GM10248 (cell line): ENCODE results near the gene ZNF552.
A peak's percentile ranks its signal among the peaks of the same experiment; 100 is the strongest.
"Not testable (repeated sequence)": the region's sequence is repeated elsewhere in the genome, so short reads cannot be mapped to it uniquely, and the experiment has no call there.

Experiments used
- CTCF ChIA-PET: fragments of 300-600 bp; sonication (Branson Sonifier 250); formaldehyde crosslinking; extraction: SDS; loops from one replicate; lab custom pipeline; 2021; ENCODE audit warnings: antibody characterized with exemption; lab: Yijun Ruan, JAX
- POLR2A ChIA-PET: fragments of 350-650 bp; sonication (Branson Sonifier 250); formaldehyde crosslinking; extraction: SDS; loops from one replicate; lab custom pipeline; 2020; ENCODE audit warnings: antibody characterized with exemption; lab: Yijun Ruan, JAX
- DNase-seq: peaks from one replicate; pipeline ENCODE4 v3.0.0; 2012; ENCODE audit errors: extremely low spot score
- TF ChIP-seq, protein P1 (sequence below): IDR thresholded peaks from 2 replicates; pipeline ENCODE4 v1.5.1; 2012; ENCODE audit warnings: mild to moderate bottlenecking, low read depth; ENCODE audit errors: extremely low read depth, missing control alignments, control extremely low read depth

The ZNF552 gene

GRCh38 chr19:57814505-57815246, at the start of gene ZNF552:
ZNF552 (minus strand) TSS chr19:57814913; CDS start chr19:57814743, 170 bp downstream.
- POLR2A ChIA-PET: interaction anchor here (1.0 kb wide), 2 partner anchors 14 to 548 kb away, joined by 3 to 5 read pairs; partner anchors contain the start of gene ZNF497
- CTCF ChIA-PET: interaction anchor here (1.1 to 2.2 kb wide), 4 partner anchors 9 to 46 kb away, joined by 3 to 5 read pairs (median 3); partner anchors contain the start of gene ZNF587B
- TF ChIP-seq, protein P1, sequence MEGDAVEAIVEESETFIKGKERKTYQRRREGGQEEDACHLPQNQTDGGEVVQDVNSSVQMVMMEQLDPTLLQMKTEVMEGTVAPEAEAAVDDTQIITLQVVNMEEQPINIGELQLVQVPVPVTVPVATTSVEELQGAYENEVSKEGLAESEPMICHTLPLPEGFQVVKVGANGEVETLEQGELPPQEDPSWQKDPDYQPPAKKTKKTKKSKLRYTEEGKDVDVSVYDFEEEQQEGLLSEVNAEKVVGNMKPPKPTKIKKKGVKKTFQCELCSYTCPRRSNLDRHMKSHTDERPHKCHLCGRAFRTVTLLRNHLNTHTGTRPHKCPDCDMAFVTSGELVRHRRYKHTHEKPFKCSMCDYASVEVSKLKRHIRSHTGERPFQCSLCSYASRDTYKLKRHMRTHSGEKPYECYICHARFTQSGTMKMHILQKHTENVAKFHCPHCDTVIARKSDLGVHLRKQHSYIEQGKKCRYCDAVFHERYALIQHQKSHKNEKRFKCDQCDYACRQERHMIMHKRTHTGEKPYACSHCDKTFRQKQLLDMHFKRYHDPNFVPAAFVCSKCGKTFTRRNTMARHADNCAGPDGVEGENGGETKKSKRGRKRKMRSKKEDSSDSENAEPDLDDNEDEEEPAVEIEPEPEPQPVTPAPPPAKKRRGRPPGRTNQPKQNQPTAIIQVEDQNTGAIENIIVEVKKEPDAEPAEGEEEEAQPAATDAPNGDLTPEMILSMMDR: no peak
- peak; percentile 84 for DNase-seq

DNA sequence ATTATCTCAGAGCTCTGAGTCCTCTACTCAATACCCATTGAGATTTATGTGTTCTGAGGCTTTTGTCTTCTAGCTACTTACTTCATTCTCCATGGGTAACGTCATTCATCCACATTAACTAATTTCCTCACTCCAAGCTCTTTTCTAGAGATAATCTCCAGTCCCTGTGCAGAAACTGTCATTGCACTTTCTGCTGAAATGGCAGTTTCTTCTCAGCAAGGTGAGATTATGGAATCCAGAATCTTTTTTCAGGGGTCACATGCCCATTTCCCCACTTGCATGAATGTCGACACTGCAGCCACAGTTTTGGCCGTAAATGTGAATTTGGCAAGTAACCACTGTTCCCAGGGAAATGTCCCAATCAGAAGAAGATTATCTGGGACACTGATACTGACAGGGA, 47.6 kb upstream of the ZNF552 start:
- CTCF ChIA-PET: interaction anchor here (0.8 to 1.4 kb wide), 3 partner anchors 9 to 658 kb away, joined by 3 to 4 read pairs (median 3); partner anchors contain the start of gene ZBTB45
- POLR2A ChIA-PET: not testable (repeated sequence)

DNA sequence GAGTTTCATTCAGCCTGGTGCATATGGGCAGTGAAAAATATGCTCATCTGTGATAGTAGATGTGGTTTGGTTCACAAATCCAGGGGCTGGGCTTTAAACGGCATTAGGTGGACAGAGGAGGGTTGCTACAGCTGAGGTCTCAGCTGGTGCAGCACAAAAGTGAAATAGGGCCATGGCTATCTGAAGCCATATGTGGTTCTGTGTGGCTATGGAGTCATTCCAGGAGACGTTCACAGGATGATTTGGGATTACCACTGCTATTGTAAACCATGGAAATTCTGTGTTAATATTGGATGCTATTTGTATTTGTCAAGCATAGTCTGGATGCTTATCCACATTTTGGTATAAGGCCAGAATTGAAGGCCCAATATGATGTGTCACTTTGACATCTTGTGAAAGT, 39.4 kb upstream of the ZNF552 start:
- CTCF ChIA-PET, POLR2A ChIA-PET, DNase-seq: not testable (repeated sequence)

More for the DNA sequence above, 47.6 kb upstream of the ZNF552 start:
- not testable (repeated sequence) for DNase-seq

DNA sequence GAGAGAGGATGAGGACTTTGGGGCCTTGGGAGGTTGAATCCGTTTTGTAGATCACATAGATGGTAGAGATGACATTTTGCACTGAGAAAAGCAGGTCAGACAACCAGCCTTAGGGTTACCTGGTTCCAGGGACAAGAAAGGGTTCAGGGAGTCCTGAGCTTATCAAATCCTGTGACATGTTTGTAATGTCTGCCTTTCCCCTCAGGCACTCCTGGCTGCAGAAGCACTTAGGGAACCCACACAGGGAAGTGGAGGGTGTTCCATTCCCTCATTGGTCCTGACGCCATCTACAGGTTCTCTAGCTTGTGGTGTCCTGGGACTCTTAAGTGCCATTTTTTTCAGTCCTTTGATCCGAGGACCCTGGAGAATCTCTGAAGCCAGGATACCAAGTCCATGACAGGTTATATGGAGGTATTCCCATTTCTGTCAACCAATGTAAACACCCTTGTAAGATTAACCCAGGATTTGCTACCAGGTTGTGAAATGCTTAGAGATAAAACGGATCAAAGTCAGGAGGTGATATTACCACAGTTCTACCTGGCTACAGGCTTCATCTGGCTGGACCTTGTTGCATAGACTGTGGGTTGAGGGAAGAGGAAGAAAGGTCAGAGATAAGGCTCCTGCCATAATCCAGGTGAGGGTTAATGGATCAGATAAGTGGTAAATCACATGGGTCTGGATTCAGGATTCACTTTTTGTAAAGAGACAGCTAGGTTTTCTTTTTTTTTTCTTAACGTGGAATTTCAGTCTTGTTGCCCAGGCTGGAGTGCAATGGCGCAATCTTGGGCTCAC, 37.3 kb upstream of the ZNF552 start:
- DNase-seq, CTCF ChIA-PET: not testable (repeated sequence)
- POLR2A ChIA-PET: interaction anchor here (0.6 to 0.9 kb wide), 2 partner anchors 31 to 102 kb away, joined by 3 to 4 read pairs; no protein-coding TSS in a partner anchor

GRCh38 chr19:57850553-57851017, 35.9 kb upstream of the ZNF552 start:
- POLR2A ChIA-PET: no interaction called here
- CTCF ChIA-PET: no interaction called here
- no peak for DNase-seq
- TF ChIP-seq, protein P1: no peak

GRCh38 chr19:57849666-57850473, 35.2 kb upstream of the ZNF552 start, which contains the start of gene ZNF587:
ZNF587 (plus strand) TSS chr19:57849859; CDS start chr19:57850039, 180 bp downstream.
- CTCF ChIA-PET: interaction anchor here (1.5 kb wide), 1 partner anchor 49 kb away, joined by 3 read pairs; no protein-coding TSS in a partner anchor
- DNase-seq: peak; percentile 81
- POLR2A ChIA-PET: not testable (repeated sequence)

DNA sequence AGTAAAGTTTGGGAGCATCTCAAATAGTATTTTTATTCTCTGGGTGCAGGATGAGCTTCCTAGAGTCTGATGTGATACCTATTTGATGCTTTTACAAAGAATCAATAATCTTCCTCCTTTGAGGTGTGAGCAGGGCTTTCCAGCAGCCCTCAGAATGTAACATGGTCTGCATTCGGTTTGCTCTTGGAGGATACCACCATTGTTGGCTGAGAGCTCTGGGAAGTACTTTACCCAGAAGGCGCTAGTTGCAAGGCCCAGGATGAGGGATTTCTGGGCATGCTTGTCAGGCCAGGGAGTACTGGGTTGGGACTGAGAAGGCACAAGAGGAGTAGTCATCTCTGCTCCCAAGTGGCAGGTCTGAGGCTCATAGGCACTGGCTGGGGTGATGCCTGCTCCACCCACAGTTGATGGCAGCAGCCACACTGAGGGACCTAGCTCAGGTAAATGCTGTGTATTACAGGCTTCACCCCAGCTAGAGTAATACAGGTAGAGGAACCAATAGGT, 34.5 kb upstream of the ZNF552 start:
- DNase-seq, POLR2A ChIA-PET: not testable (repeated sequence)
- CTCF ChIA-PET: interaction anchor here (1.5 kb wide), 1 partner anchor 48 kb away, joined by 3 read pairs; no protein-coding TSS in a partner anchor

DNA sequence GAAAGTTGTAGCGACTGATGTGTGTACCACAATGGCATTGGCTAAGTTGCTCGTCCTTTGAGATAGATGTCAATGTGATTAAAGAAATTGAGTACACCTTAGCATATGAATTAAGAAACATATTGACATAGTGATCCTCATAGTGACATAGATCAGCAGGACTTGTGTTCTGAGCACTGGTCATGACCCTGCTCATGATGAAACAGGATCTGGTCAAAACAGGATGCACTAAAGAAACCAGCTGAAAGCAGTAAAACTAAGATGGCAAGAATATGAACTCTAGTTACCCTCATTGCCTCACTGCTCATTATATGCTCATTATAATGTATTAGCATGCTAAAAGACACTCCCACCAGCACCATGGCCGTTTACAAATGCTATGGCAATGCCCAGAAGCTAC, 32.5 kb upstream of the ZNF552 start:
- CTCF ChIA-PET: interaction anchor here (0.9 to 1.0 kb wide), 2 partner anchors 26 to 40 kb away, joined by 3 read pairs; no protein-coding TSS in a partner anchor

DNA sequence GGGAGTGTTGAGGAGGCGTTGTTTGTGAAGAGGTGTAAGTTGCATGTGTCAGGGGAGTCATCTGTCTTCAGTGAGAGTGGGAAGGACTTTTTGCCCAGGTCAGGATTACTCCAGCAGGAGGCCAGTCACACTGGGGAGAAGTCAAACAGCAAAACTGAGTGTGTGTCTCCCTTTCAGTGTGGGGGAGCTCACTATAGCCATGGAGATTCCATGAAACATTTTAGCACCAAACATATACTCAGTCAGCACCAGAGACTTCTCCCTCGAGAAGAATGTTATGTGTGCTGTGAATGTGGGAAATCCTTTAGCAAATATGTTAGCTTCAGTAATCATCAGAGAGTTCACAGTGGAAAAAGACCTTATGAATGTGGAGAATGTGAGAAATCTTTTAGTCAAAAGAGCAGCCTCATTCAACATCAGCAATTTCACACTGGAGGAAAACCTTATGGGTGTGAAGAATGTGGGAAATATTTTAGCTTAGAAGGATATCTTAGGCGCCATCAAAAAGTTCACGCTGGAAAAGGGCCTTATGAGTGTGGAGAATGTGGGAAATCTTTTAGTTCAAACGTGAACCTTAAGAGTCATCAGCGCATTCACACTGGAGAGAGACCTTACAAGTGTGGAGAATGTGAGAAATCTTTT, 26.5 kb upstream of the ZNF552 start:
- CTCF ChIA-PET: no interaction called here
- POLR2A ChIA-PET: no interaction called here
- DNase-seq: no peak
- TF ChIP-seq, protein P1: no peak

More for the DNA sequence above, 32.5 kb upstream of the ZNF552 start:
- DNase-seq, POLR2A ChIA-PET: not testable (repeated sequence)

- CTCF ChIA-PET, DNase-seq, POLR2A ChIA-PET: not testable (repeated sequence)
Observed at GRCh38 chr19:57838622-57839191, 24.0 kb upstream of the ZNF552 start.

GRCh38 chr19:57836991-57837390, 22.3 kb upstream of the ZNF552 start:
- CTCF ChIA-PET, DNase-seq: not testable (repeated sequence)
- POLR2A ChIA-PET: interaction anchor here (0.6 kb wide), 1 partner anchor 264 kb away, joined by 3 read pairs; no protein-coding TSS in a partner anchor
